Endothelial cell of umbilical vein (primary cell): ENCODE data around the gene TMEM250. TPM values are rescaled to one million over a fixed set of nuclear protein-coding genes. Genes with fewer than 3 reads are reported as not detected.

Experiments
- BruUV-seq: library from RNA; stranded (reverse); fragments of 400-500 nt; replicated peaks from 2 replicates; lab custom pipeline; 2021; lab: Mats Ljungman, UMichigan
- CTCF ChIA-PET: fragments of 300-600, 350-600 bp; sonication (Branson Sonifier 250); formaldehyde crosslinking; loops from one replicate; lab custom pipeline; 2021; ENCODE audit warnings: antibody characterized with exemption, inconsistent platforms; lab: Charles Lee
- POLR2A ChIA-PET: fragments of 300-600, 350-600 bp; sonication (Branson Sonifier 250); formaldehyde crosslinking; loops from one replicate; lab custom pipeline; 2021; ENCODE audit warnings: antibody characterized with exemption, inconsistent platforms; lab: Charles Lee
- DNase-seq: peaks from one replicate; pipeline ENCODE4 v3.0.0-alpha.2; 2011; ENCODE audit warnings: low read depth, low spot score
- FAIRE-seq: peaks from 2 replicates; lab custom pipeline; 2011; peaks lifted over from hg19 to GRCh38; lab: Jason Lieb, UNC
- H2AFZ ChIP-seq: 2 replicates; pipeline ENCODE4 v1.6.0; 2012; ENCODE audit warnings: low read depth, low read length, control low read depth, inconsistent platforms
- H3K27ac ChIP-seq: 2 replicates; pipeline ENCODE4 v1.5.1; 2011; ENCODE audit warnings: low read depth, mild to moderate bottlenecking, control low read depth, low read length, moderate library complexity; ENCODE audit not compliant: insufficient read depth
- H3K27me3 ChIP-seq, 2 experiments: 2 replicates each; pipeline versions ENCODE4 v1.6.0 to v1.6.1; 2011; ENCODE audit warnings: low read length in 2 of 2, mixed read lengths in 1 of 2; ENCODE audit not compliant: control insufficient read depth in 2 of 2, insufficient read depth in 2 of 2
- H3K36me3 ChIP-seq, 2 experiments: 2 replicates in 1 of 2; 3 replicates in 1 of 2; pipeline ENCODE4 v1.5.1; 2011; ENCODE audit warnings: low read length in 2 of 2, mild to moderate bottlenecking in 1 of 2, moderate library complexity in 1 of 2; ENCODE audit not compliant: control insufficient read depth in 2 of 2, insufficient read depth in 2 of 2; ENCODE audit errors: extremely low read depth in 1 of 2
- H3K4me1 ChIP-seq: 3 replicates; pipeline ENCODE4 v1.5.1; 2011; ENCODE audit warnings: mild to moderate bottlenecking, low read length; ENCODE audit not compliant: control insufficient read depth, insufficient read depth; ENCODE audit errors: extremely low read depth
- H3K4me2 ChIP-seq: 2 replicates; pipeline ENCODE4 v1.6.1; 2011; ENCODE audit warnings: low read length, control low read depth, mixed read lengths; ENCODE audit not compliant: insufficient read depth
- H3K4me3 ChIP-seq, 3 experiments: fragments of 200-600 bp in 1 of 3; sonication (generic), shearing (Covaris generic) in 1 of 3; replicated peaks in 1 of 3; 2 replicates each; pipeline ENCODE4 v1.5.1; 2011 to 2016; ENCODE audit warnings: control low read depth in 3 of 3, low read length in 3 of 3, mild to moderate bottlenecking in 2 of 3, inconsistent platforms in 1 of 3, low read depth in 1 of 3, moderate library complexity in 1 of 3; ENCODE audit not compliant: insufficient read depth in 1 of 3
- H3K79me2 ChIP-seq: 2 replicates; pipeline ENCODE4 v1.6.0; 2012; ENCODE audit warnings: low read length, inconsistent platforms; ENCODE audit not compliant: control insufficient read depth, insufficient read depth
- H3K9ac ChIP-seq: replicated peaks from 2 replicates; pipeline ENCODE3; 2011; ENCODE audit warnings: low read length, control low read depth; ENCODE audit not compliant: insufficient read depth; ENCODE audit errors: extremely low read depth
- H3K9me1 ChIP-seq: replicated peaks from 3 replicates; pipeline ENCODE4 v1.6.0; 2011; ENCODE audit warnings: mild to moderate bottlenecking, low read length; ENCODE audit not compliant: control insufficient read depth, insufficient read depth; ENCODE audit errors: extremely low read depth
- H3K9me3 ChIP-seq: replicated peaks from 2 replicates; pipeline ENCODE4 v1.5.1; 2012; ENCODE audit warnings: low read length, inconsistent platforms; ENCODE audit not compliant: control insufficient read depth, insufficient read depth
- H4K20me1 ChIP-seq: replicated peaks from 2 replicates; pipeline ENCODE3; 2011; ENCODE audit warnings: mild to moderate bottlenecking, low read length; ENCODE audit not compliant: control insufficient read depth, insufficient read depth; ENCODE audit errors: extremely low read depth
- EZH2 ChIP-seq: IDR thresholded peaks from 2 replicates; pipeline ENCODE4 v1.6.1; 2012; ENCODE audit warnings: borderline replicate concordance, low read depth, mild to moderate bottlenecking, moderate library complexity, low read length, inconsistent platforms; ENCODE audit not compliant: severe bottlenecking
- FOS ChIP-seq: IDR thresholded peaks from 2 replicates; pipeline ENCODE4 v1.6.1; 2011; ENCODE audit warnings: mild to moderate bottlenecking, low read length, moderate library complexity, borderline replicate concordance; ENCODE audit not compliant: insufficient read depth
- GATA2 ChIP-seq: IDR thresholded peaks from 2 replicates; pipeline ENCODE4 v1.7.0; 2011; ENCODE audit warnings: low read depth, mild to moderate bottlenecking, moderate library complexity, mixed read lengths, low read length; ENCODE audit not compliant: insufficient read length, insufficient read depth
- JUN ChIP-seq: IDR thresholded peaks from 2 replicates; pipeline ENCODE4 v1.6.1; 2011; ENCODE audit warnings: borderline replicate concordance, low read depth; ENCODE audit not compliant: insufficient read length, insufficient read depth
- MYC ChIP-seq: IDR thresholded peaks from one replicate; pipeline ENCODE4 v1.6.1; 2011; ENCODE audit warnings: mild to moderate bottlenecking, low read depth, low read length
- POLR2A ChIP-seq: IDR thresholded peaks from 2 replicates; pipeline ENCODE4 v1.6.1; 2012; ENCODE audit warnings: low read depth, mild to moderate bottlenecking, control low read depth, low read length
- POLR2AphosphoS5 ChIP-seq: IDR thresholded peaks from 2 replicates; pipeline ENCODE4 v1.6.1; 2012; ENCODE audit warnings: low read depth, mild to moderate bottlenecking, control low read depth, low read length, moderate library complexity; ENCODE audit not compliant: insufficient read depth
- dilution Hi-C: fragments of 300-500 bp; cut with MboI; formaldehyde crosslinking; loops from one replicate; pipeline ENCODE4 v1.15.0; 2019; ENCODE audit warnings: low sequenced_read_pairs; ENCODE audit not compliant: extremely low pct_ligation_motif_present
- intact Hi-C: fragments of 100-400 bp; cut with micrococcal nuclease; formaldehyde crosslinking; loops from one replicate; pipeline ENCODE4 v1.10.0; 2022
- polyA plus RNA-seq, 4 experiments: library from polyadenylated mRNA; depleted of rRNA in 3 of 4; stranded (reverse) in 3 of 4; unstranded in 1 of 4; fragments of >200 nt; gene quantifications; 2 replicates each; pipeline versions ENCODE4 v1.2.1 to v1.2.3, GENCODE V29; 2011 to 2012; ENCODE audit warnings: missing spikeins in 1 of 4
- total RNA-seq: library from RNA; stranded (reverse); gene quantifications from 2 replicates; pipeline ENCODE4 v1.2.3, GENCODE V29; 2021
- TF ChIP-seq, protein P1 (sequence below), 2 donors: IDR thresholded peaks; 1 replicate in 1 of 2; 2 replicates in 1 of 2; pipeline ENCODE4 v1.5.1; 2011; ENCODE audit warnings: low read length in 2 of 2, mild to moderate bottlenecking in 2 of 2, moderate library complexity in 2 of 2, control low read depth in 1 of 2, inconsistent platforms in 1 of 2, low read depth in 1 of 2; ENCODE audit not compliant: insufficient read depth in 1 of 2; ENCODE audit errors: extremely low read depth in 1 of 2
- TF ChIP-seq, protein P2 (sequence below): IDR thresholded peaks from 2 replicates; pipeline ENCODE4 v1.6.1; 2011; ENCODE audit not compliant: insufficient read depth, insufficient read length

The TMEM250 gene
- total and polyA plus RNA-seq, 2 donors (not counting 3 experiments of a cell fraction or from before 2014, with no cell fraction given) = 24.9 to 49.9 TPM

DNA sequence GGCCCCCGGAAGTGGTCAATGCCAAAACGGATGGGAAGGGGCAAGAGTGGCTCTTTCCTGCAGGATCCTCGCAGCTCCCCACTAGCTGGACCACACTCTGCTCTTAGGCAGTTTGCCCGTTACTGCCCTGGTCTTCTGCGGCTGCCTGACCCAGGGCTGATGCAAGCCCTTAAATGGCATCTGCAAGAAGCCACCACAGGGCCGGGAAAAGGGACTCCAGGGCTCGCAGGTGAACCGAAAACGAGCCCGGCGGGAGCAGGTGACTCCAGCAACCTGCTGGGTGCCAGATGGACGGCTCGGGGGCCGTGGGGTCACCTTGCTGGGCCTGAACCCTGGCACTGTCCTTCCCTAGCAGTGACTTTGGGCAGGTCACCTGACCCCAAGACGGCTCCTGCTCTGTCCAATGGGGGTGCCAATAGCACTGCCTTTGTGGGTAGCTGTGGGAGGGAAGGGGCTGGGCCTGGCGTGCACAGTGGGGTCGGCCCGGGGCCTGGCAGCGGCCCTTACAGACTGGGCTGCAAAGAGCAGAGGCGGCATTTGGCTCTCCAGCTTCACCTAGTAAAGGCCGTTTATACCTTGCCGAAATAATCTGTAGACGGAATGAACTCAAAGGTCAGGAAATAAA, 1.3 kb downstream of the TMEM250 start:
- DNase-seq (no peak), FAIRE-seq (peak; percentile 71)
- H3K4me2 ChIP-seq = peak overlapping the region; percentile 79
- ChIA-PET POLR2A (no interaction called here), CTCF (interaction anchor here (0.7 to 7.2 kb wide), 6 partner anchors 17 to 156 kb away, joined by 3 to 148 read pairs (median 6); partner anchors contain the start of gene UBAC1)
- H3K9me1 ChIP-seq = no peaks in the 10 kb centered on the region
- peaks cover 16% of the 10 kb centered on the region for H3K79me2 ChIP-seq
- TF ChIP-seq, protein P1, sequence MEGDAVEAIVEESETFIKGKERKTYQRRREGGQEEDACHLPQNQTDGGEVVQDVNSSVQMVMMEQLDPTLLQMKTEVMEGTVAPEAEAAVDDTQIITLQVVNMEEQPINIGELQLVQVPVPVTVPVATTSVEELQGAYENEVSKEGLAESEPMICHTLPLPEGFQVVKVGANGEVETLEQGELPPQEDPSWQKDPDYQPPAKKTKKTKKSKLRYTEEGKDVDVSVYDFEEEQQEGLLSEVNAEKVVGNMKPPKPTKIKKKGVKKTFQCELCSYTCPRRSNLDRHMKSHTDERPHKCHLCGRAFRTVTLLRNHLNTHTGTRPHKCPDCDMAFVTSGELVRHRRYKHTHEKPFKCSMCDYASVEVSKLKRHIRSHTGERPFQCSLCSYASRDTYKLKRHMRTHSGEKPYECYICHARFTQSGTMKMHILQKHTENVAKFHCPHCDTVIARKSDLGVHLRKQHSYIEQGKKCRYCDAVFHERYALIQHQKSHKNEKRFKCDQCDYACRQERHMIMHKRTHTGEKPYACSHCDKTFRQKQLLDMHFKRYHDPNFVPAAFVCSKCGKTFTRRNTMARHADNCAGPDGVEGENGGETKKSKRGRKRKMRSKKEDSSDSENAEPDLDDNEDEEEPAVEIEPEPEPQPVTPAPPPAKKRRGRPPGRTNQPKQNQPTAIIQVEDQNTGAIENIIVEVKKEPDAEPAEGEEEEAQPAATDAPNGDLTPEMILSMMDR (IDR thresholded peaks at IDR 0.05; ENCODE audit: extremely low read depth in 1 of 2, insufficient read depth in 1 of 2, low read depth in 1 of 2, low read length in 2 of 2) = no peak
- TF ChIP-seq POLR2A (no peak), GATA2 (no peak), EZH2 (no peak), MYC (no peak), JUN (no peak), FOS (no peak), POLR2AphosphoS5 (no peak)
- TF ChIP-seq, protein P2, sequence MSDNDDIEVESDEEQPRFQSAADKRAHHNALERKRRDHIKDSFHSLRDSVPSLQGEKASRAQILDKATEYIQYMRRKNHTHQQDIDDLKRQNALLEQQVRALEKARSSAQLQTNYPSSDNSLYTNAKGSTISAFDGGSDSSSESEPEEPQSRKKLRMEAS = no peak
- H3K9ac ChIP-seq = peak overlapping the region; percentile 75
- intact Hi-C loops = loop anchor here (5.0 kb wide), 1 partner anchor 110 kb away; no protein-coding TSS in a partner anchor
- TSS peak; percentile 3 for BruUV-seq
- H3K27me3 ChIP-seq = no peaks in the 10 kb centered on the region
- H3K4me3 ChIP-seq = peak overlapping the region; percentile 67 to 73 (median 70)
- dilution Hi-C loops = no loop called here
- H3K9me3 ChIP-seq = no peaks in the 10 kb centered on the region
- peaks cover 0 to 14% of the 10 kb centered on the region in 2 experiments for H3K36me3 ChIP-seq
- peaks cover 12% of the 10 kb centered on the region for H3K4me1 ChIP-seq
- no peaks in the 10 kb centered on the region for H4K20me1 ChIP-seq
- no peak overlapping the region for H2AFZ ChIP-seq
- no peak overlapping the region for H3K27ac ChIP-seq
